SK-N-SH (cell line): ENCODE data around the gene PLLP. TPM values are rescaled to one million over a fixed set of nuclear protein-coding genes. Genes with fewer than 3 reads are reported as not detected.
A peak's percentile ranks its signal among the peaks of the same experiment; 100 is the strongest.

ENCODE experiments used
- CTCF ChIA-PET: fragments of 300-600, 350-600 bp; formaldehyde crosslinking; extraction: SDS; loops from one replicate; lab custom pipeline; 2021; lab: Yijun Ruan, JAX
- POLR2A ChIA-PET: fragments of 350-600 bp; sonication (Branson Sonifier 250); formaldehyde crosslinking; extraction: SDS; loops from one replicate; lab custom pipeline; 2020; ENCODE audit warnings: antibody characterized with exemption, inconsistent platforms; lab: Yijun Ruan, JAX
- DNase-seq: peaks from one replicate; pipeline ENCODE4 v3.0.0; 2012
- H2AFZ ChIP-seq: fragments of 200-600 bp; sonication (generic); 2 replicates; pipeline ENCODE4 v1.8.1; 2016; ENCODE audit warnings: antibody characterized with exemption, mild to moderate bottlenecking, low read depth
- H3F3A ChIP-seq: fragments of 200-600 bp; sonication (generic); replicated peaks from 2 replicates; pipeline ENCODE3; 2016; ENCODE audit warnings: antibody characterized with exemption, mild to moderate bottlenecking; ENCODE audit not compliant: insufficient read depth
- H3K27ac ChIP-seq, 2 experiments: fragments of 200-500 bp in 1 of 2; fragments of 200-600 bp in 1 of 2; sonication (Bioruptor generic) in 1 of 2; sonication (generic), shearing (Covaris generic) in 1 of 2; 2 replicates each; pipeline versions ENCODE4 v1.5.1 to v1.6.1; 2014 to 2016; ENCODE audit warnings: low read depth in 2 of 2, inconsistent platforms in 1 of 2, low read length in 1 of 2, mild to moderate bottlenecking in 1 of 2, mixed read lengths in 1 of 2
- H3K27me3 ChIP-seq: fragments of 200-600 bp; sonication (generic), shearing (Covaris generic); 2 replicates; pipeline ENCODE4 v1.6.1; 2016; ENCODE audit warnings: mixed run types; ENCODE audit not compliant: insufficient read depth
- H3K36me3 ChIP-seq, 2 experiments: fragments of 200-500 bp in 1 of 2; fragments of 200-600 bp in 1 of 2; sonication (Bioruptor generic) in 1 of 2; sonication (generic) in 1 of 2; replicated peaks in 1 of 2; 2 replicates each; pipeline versions ENCODE3 to v1.5.1; 2014 to 2016; ENCODE audit warnings: low read length in 1 of 2, mild to moderate bottlenecking in 1 of 2; ENCODE audit not compliant: insufficient read depth in 2 of 2, control insufficient read depth in 1 of 2
- H3K4me1 ChIP-seq, 2 experiments: fragments of 200-500 bp in 1 of 2; fragments of 200-600 bp in 1 of 2; sonication (Bioruptor generic) in 1 of 2; sonication (generic), shearing (Covaris generic) in 1 of 2; 2 replicates each; pipeline versions ENCODE4 v1.5.1 to v1.6.1; 2014 to 2016; ENCODE audit warnings: low read depth in 1 of 2, low read length in 1 of 2, mixed run types in 1 of 2; ENCODE audit not compliant: insufficient read depth in 2 of 2, control insufficient read depth in 1 of 2
- H3K4me2 ChIP-seq: fragments of 200-600 bp; sonication (generic), shearing (Covaris generic); 2 replicates; pipeline ENCODE4 v1.6.1; 2017; ENCODE audit warnings: mixed run types
- H3K4me3 ChIP-seq, 2 experiments: fragments of 200-500 bp in 1 of 2; fragments of 200-600 bp in 1 of 2; sonication (Bioruptor generic) in 1 of 2; sonication (generic), shearing (Covaris generic) in 1 of 2; 2 replicates each; pipeline versions ENCODE4 v1.5.1 to v1.8.1; 2014 to 2016; ENCODE audit warnings: low read depth in 2 of 2, inconsistent platforms in 1 of 2, low read length in 1 of 2, mild to moderate bottlenecking in 1 of 2, mixed read lengths in 1 of 2, moderate library complexity in 1 of 2
- H3K79me2 ChIP-seq: fragments of 200-600 bp; sonication (generic); 2 replicates; pipeline ENCODE4 v1.8.1; 2017; ENCODE audit warnings: mild to moderate bottlenecking; ENCODE audit not compliant: insufficient read depth
- H3K9ac ChIP-seq: fragments of 200-600 bp; sonication (generic); 2 replicates; pipeline ENCODE4 v1.6.1; 2017; ENCODE audit warnings: mixed run types
- H3K9me2 ChIP-seq: fragments of 200-600 bp; sonication (generic); 2 replicates; pipeline ENCODE4 v1.6.1; 2017; ENCODE audit warnings: mixed run types
- H3K9me3 ChIP-seq: fragments of 200-600 bp; sonication (generic); 2 replicates; pipeline ENCODE4 v1.6.1; 2017; ENCODE audit warnings: mixed run types, mild to moderate bottlenecking, moderate library complexity
- H4K20me1 ChIP-seq: fragments of 200-600 bp; sonication (generic); 2 replicates; pipeline ENCODE4 v1.6.1; 2017; ENCODE audit warnings: mild to moderate bottlenecking, mixed run types; ENCODE audit not compliant: insufficient read depth
- CHD2 ChIP-seq: fragments of 150-350 bp; IDR thresholded peaks from 2 replicates; pipeline ENCODE4 v1.6.1; 2018; ENCODE audit warnings: low read length; ENCODE audit not compliant: partially characterized antibody
- ELF1 ChIP-seq: IDR thresholded peaks from 2 replicates; pipeline ENCODE4 v1.4.0; 2012
- EP300 ChIP-seq, 2 experiments: IDR thresholded peaks; 2 replicates each; pipeline versions ENCODE4 v1.4.0 to v1.6.1; 2012; ENCODE audit warnings: borderline replicate concordance in 1 of 2, low read depth in 1 of 2, low read length in 1 of 2
- FOSL2 ChIP-seq: IDR thresholded peaks from 2 replicates; pipeline ENCODE4 v1.4.0; 2012; ENCODE audit warnings: low read depth, mild to moderate bottlenecking, moderate library complexity, borderline replicate concordance
- GABPA ChIP-seq: IDR thresholded peaks from 2 replicates; pipeline ENCODE4 v1.4.0; 2012; ENCODE audit warnings: low read depth, mild to moderate bottlenecking
- NFIC ChIP-seq: IDR thresholded peaks from 2 replicates; pipeline ENCODE4 v1.4.0; 2012; ENCODE audit warnings: borderline replicate concordance
- RCOR1 ChIP-seq: fragments of 150-350 bp; IDR thresholded peaks from 2 replicates; pipeline ENCODE4 v1.6.1; 2017; ENCODE audit warnings: antibody characterized with exemption, low read length
- RFX5 ChIP-seq: IDR thresholded peaks from 2 replicates; pipeline ENCODE4 v1.6.1; 2012; ENCODE audit warnings: mild to moderate bottlenecking, improper control_type of control experiment, low read length
- RXRA ChIP-seq: IDR thresholded peaks from 2 replicates; pipeline ENCODE4 v1.4.0; 2012; ENCODE audit warnings: low read depth, mild to moderate bottlenecking, borderline replicate concordance
- TCF12 ChIP-seq: IDR thresholded peaks from 2 replicates; pipeline ENCODE4 v1.4.0; 2012
- WGBS: methylation state at CpG from one replicate; pipeline ENCODE4 v1.1.6; 2017; ENCODE audit warnings: low lambda C conversion rate; 5-methylcytosine and 5-hydroxymethylcytosine counted together
- polyA plus RNA-seq, 3 experiments: library from polyadenylated mRNA; depleted of rRNA; stranded (reverse); fragments of >200 nt; gene quantifications; 2 replicates each; pipeline ENCODE4 v1.2.3, GENCODE V29; 2012
- TF ChIP-seq, protein P1 (sequence below): IDR thresholded peaks from 2 replicates; pipeline ENCODE4; 2012

The PLLP gene
- polyA plus RNA-seq, 1 of the 3 experiments (the other 2 are of a cell fraction), result 1.3 TPM

DNA sequence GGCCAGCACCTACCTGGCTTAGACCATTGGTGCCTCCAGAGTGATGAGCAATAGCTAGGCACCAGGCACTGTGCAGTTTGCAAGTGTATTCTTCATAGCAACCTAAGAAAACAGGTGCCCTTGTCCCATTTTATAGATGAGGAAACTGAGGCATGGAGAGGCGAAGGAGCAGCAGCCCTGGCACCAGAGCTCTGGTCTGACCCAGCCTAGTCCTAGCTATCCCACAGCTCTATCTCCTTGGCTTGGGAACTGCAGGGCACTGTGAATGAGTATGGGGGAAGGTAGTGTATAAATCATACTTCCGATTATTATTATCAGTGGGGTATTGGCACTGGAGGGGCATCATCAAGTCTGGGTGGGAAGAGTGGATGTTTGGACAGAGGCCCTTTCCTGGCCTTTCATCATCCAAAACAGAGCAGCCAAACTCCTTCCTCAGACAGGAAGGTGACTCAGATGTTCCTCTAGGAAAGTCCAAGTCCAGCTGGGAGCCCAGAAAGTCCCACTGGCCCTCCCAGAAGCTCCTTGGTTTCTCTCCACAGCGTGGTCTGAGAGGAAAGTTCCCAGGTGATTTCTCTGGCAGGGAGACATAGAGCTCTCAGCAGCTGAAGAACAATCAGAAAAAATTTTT, 32.0 kb upstream of the PLLP start:
- ChIA-PET CTCF (interaction anchor here (1.1 to 1.9 kb wide), 3 partner anchors 16 to 102 kb away, joined by 4 to 10 read pairs (median 4); no protein-coding TSS in a partner anchor), POLR2A (interaction anchor here (0.6 kb wide), 1 partner anchor 56 kb away, joined by 3 read pairs; the partner anchor contains the start of gene CX3CL1)
- H2AFZ ChIP-seq, result 0 out of 2 replicates have a peak overlapping the region, but pooled peaks have one; percentile 26
- H3K27ac ChIP-seq, result peak overlapping the region in 1 of 2 experiments; percentile 87; a peak in 2 of 4 replicates
- H3K9me3 ChIP-seq, result no peaks in the 10 kb centered on the region
- no peaks in the 10 kb centered on the region for H3K9me2 ChIP-seq
- H4K20me1 ChIP-seq, result no peaks in the 10 kb centered on the region
- peak overlapping the region; percentile 61; the same call in 1 of the 2 replicates for H3K4me2 ChIP-seq
- DNase-seq, result no peak
- WGBS, result 46% methylated on average over 3 of the region's 3 CpGs
- peaks cover 10% of the 10 kb centered on the region for H3F3A ChIP-seq
- H3K79me2 ChIP-seq, result no peaks in the 10 kb centered on the region
- no peaks in the 10 kb centered on the region for H3K36me3 ChIP-seq
- H3K4me1 ChIP-seq, result peaks cover 0 to 29% of the 10 kb centered on the region in 2 experiments; a peak in 2 of 4 replicates
- no peaks in the 10 kb centered on the region for H3K27me3 ChIP-seq
- no peak overlapping the region for H3K4me3 ChIP-seq
- H3K9ac ChIP-seq, result peak overlapping the region; percentile 14; the same call in 1 of the 2 replicates
- TF ChIP-seq GABPA (peak; percentile 28; the same call in 1 of the 2 replicates), RFX5 (no peak), ELF1 (0 out of 2 replicates have a peak, but pooled peaks have one; percentile 8), CHD2 (no peak), TCF12 (peak; percentile 60; the same call in 1 of the 2 replicates), NFIC (peak; percentile 75), FOSL2 (peak; percentile 83), EP300 (IDR thresholded peaks at IDR 0.05; ENCODE audit: borderline replicate concordance in 1 of 2, low read depth in 1 of 2, low read length in 1 of 2) (peak in 1 of 2 experiments; percentile 46; a peak in 1 of 4 replicates)
- TF ChIP-seq, protein P1, sequence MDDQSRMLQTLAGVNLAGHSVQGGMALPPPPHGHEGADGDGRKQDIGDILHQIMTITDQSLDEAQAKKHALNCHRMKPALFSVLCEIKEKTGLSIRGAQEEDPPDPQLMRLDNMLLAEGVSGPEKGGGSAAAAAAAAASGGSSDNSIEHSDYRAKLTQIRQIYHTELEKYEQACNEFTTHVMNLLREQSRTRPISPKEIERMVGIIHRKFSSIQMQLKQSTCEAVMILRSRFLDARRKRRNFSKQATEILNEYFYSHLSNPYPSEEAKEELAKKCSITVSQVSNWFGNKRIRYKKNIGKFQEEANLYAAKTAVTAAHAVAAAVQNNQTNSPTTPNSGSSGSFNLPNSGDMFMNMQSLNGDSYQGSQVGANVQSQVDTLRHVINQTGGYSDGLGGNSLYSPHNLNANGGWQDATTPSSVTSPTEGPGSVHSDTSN, result peak; percentile 41

DNA sequence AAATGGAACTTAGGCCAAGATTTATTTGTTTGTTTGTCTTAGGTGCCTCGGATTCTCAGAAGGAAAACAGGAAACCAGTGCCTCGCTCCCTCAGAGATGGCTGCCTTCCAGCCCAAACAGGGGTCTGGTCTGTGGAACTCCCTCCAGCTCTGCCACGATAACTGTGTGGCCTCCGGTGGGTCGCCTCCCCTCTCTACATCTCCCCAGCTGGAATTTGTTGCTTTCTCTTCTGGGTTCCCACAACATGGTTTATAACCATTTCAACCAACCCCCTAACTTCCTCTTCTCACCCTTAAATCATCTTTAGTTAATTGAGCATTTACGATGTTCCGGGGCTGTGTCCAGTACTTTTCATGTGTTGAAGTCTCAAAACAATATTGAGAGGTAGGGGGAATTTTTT, 30.9 kb upstream of the PLLP start:
- DNase-seq, result no peak

More for the DNA sequence above, 30.9 kb upstream of the PLLP start:
- no peaks in the 10 kb centered on the region for H3K79me2 ChIP-seq
- no peak for TF ChIP-seq CHD2
- TF ChIP-seq RXRA, result no peak
- no peak for TF ChIP-seq RCOR1
- no peak overlapping the region for H3K27ac ChIP-seq
- H3K4me3 ChIP-seq, result no peak overlapping the region
- H3K9ac ChIP-seq, result no peak overlapping the region
- POLR2A ChIA-PET, result no interaction called here
- H3K36me3 ChIP-seq, result no peaks in the 10 kb centered on the region
- H2AFZ ChIP-seq, result no peak overlapping the region
- no peaks in the 10 kb centered on the region for H3K27me3 ChIP-seq
- 86% methylated on average over 7 of the region's 7 CpGs for WGBS
- H3K9me2 ChIP-seq, result no peaks in the 10 kb centered on the region
- no peak overlapping the region for H3K4me2 ChIP-seq
- CTCF ChIA-PET, result interaction anchor here (1.8 kb wide), 1 partner anchor 103 kb away, joined by 10 read pairs; no protein-coding TSS in a partner anchor
- peaks cover 0 to 29% of the 10 kb centered on the region in 2 experiments; a peak in 2 of 4 replicates for H3K4me1 ChIP-seq
- H4K20me1 ChIP-seq, result no peaks in the 10 kb centered on the region
- no peaks in the 10 kb centered on the region for H3K9me3 ChIP-seq
- peaks cover 10% of the 10 kb centered on the region for H3F3A ChIP-seq
